NCI-H2107 treated with DMSO at 0.1 percent for 48 hours (cell line): Measurements from ENCODE around the gene GPSM1.

Experiments
- DNase-seq: peaks from one replicate; lab custom pipeline; 2025; ENCODE audit not compliant: unreplicated experiment; lab: John Stamatoyannopoulos, UW

Gene GPSM1

GRCh38 chr9:136407911-136408310 is 80.6 kb downstream of the GPSM1 start:
- no peak for DNase-seq
